Gastroesophageal sphincter (tissue), 4 donors: ENCODE data around the gene MKLN1. TPM values are rescaled to one million over a fixed set of nuclear protein-coding genes. Genes with fewer than 3 reads are reported as not detected.

Source experiments
- ATAC-seq: fragments of 150-250 bp; one replicate; pipeline ENCODE4 v1.9.1; 2016; ENCODE audit warnings: mild to moderate bottlenecking, moderate library complexity
- H3K27ac ChIP-seq, 4 donors: fragments of 200-600 bp; sonication (generic) in 3 of 4; 1 replicate in 3 of 4; 2 replicates in 1 of 4; pipeline ENCODE4 v1.5.1; 2016 to 2019
- H3K27me3 ChIP-seq: fragments of 200-600 bp; sonication (generic); one replicate; pipeline ENCODE4 v1.5.1; 2019
- H3K36me3 ChIP-seq, 2 donors: fragments of 200-600 bp; sonication (generic); one replicate each; pipeline ENCODE4 v1.5.1; 2019; ENCODE audit warnings: control low read depth in 1 of 2
- H3K4me1 ChIP-seq, 3 donors: fragments of 200-600 bp; sonication (generic); 1 replicate in 2 of 3; 2 replicates in 1 of 3; pipeline ENCODE4 v1.5.1; 2016 to 2019; ENCODE audit warnings: control low read depth in 2 of 3
- H3K4me3 ChIP-seq, 2 donors: fragments of 200-600 bp; sonication (generic); one replicate each; pipeline ENCODE4 v1.5.1; 2019; ENCODE audit warnings: mild to moderate bottlenecking in 1 of 2, moderate library complexity in 1 of 2
- H3K9me3 ChIP-seq, 3 donors: fragments of 200-600 bp; sonication (generic); one replicate each; pipeline ENCODE4 v1.5.1; 2017 to 2019; ENCODE audit warnings: control low read depth in 2 of 3
- CTCF ChIP-seq, 4 experiments: fragments of 200-600 bp in 2 of 4; fragments of 450-650 bp in 2 of 4; sonication (generic) in 1 of 4; IDR thresholded peaks; one replicate each; pipeline ENCODE4 v1.5.1; 2017 to 2019; ENCODE audit warnings: antibody characterized with exemption in 4 of 4, mild to moderate bottlenecking in 2 of 4, moderate library complexity in 2 of 4
- EP300 ChIP-seq: sonication (generic); formaldehyde crosslinking; IDR thresholded peaks from one replicate; pipeline ENCODE4 v1.6.1; 2017; ENCODE audit warnings: antibody characterized with exemption, mild to moderate bottlenecking
- POLR2A ChIP-seq, 2 donors: fragments of 450-650 bp; IDR thresholded peaks; one replicate each; pipeline ENCODE4 v1.6.1; 2017; ENCODE audit warnings: antibody characterized with exemption in 2 of 2, mild to moderate bottlenecking in 2 of 2, moderate library complexity in 1 of 2
- POLR2AphosphoS5 ChIP-seq: sonication (generic); formaldehyde crosslinking; IDR thresholded peaks from one replicate; pipeline ENCODE4 v1.6.1; 2017; ENCODE audit warnings: antibody characterized with exemption
- WGBS, 2 donors: methylation state at CpG; one replicate each; pipeline ENCODE4 v1.1.5; 2018; ENCODE audit warnings: low coverage in 1 of 2; 5-methylcytosine and 5-hydroxymethylcytosine counted together
- total RNA-seq, 4 donors: library from RNA; depleted of rRNA; stranded (reverse); fragments of >200 nt; gene quantifications; one replicate each; pipeline ENCODE4 v1.1.0, GENCODE V29; 2016

Gene MKLN1
- total RNA-seq, 4 donors from 2014 or later: 40.4 to 82.8 (median 58.6) TPM

GRCh38 chr7:131544449-131545301 is 217.0 kb downstream of the MKLN1 start:
- TF ChIP-seq POLR2A (IDR thresholded peaks at IDR 0.05) (no peak), POLR2AphosphoS5 (no peak), CTCF (IDR thresholded peaks at IDR 0.05) (peak in 2 of 4 experiments; percentile 11 to 22), EP300 (no peak)
- 40% methylated on average over 2 of the region's 16 CpGs; no CpG with 5 or more reads in 1 of the 2 donors for WGBS, 2 donors
- Histone ChIP-seq H3K4me1 (peaks cover 0 to 22% (median 0%) of the 10 kb centered on the region in 3 donors), H3K27ac (peak overlapping the region in 3 of 4 donors; percentile 41 to 51 (median 42)), H3K9me3 (no peaks in the 10 kb centered on the region), H3K4me3 (no peak overlapping the region), H3K36me3 (no peaks in the 10 kb centered on the region), H3K27me3 (no peaks in the 10 kb centered on the region)
- ATAC-seq: no peak

GRCh38 chr7:131546126-131546525 is 218.4 kb downstream of the MKLN1 start:
- Histone ChIP-seq H3K4me3 (no peak overlapping the region), H3K27me3 (no peaks in the 10 kb centered on the region), H3K9me3 (no peaks in the 10 kb centered on the region), H3K27ac (peak overlapping the region in 1 of 4 donors; percentile 6), H3K4me1 (peaks cover 0 to 8% (median 0%) of the 10 kb centered on the region in 3 donors), H3K36me3 (no peaks in the 10 kb centered on the region)
- no peak for ATAC-seq
- WGBS, 2 donors: 22 to 90% methylated on average over 2 to 8 of the region's 12 CpGs
- TF ChIP-seq CTCF (IDR thresholded peaks at IDR 0.05) (no peak), POLR2A (IDR thresholded peaks at IDR 0.05) (no peak), EP300 (no peak), POLR2AphosphoS5 (no peak)

Other genes with a start within 250 kb of the MKLN1 start
- 10 to 100 TPM; 13.2 to 40.2 (median 26.6) TPM for gene PODXL, start 228.8 kb downstream of the MKLN1 start, total RNA-seq